ENCODE results near the gene PMIS2.
"Not testable (repeated sequence)": the region's sequence is repeated elsewhere in the genome, so short reads cannot be mapped to it uniquely, and the experiment has no call there.

Gene PMIS2

DNA sequence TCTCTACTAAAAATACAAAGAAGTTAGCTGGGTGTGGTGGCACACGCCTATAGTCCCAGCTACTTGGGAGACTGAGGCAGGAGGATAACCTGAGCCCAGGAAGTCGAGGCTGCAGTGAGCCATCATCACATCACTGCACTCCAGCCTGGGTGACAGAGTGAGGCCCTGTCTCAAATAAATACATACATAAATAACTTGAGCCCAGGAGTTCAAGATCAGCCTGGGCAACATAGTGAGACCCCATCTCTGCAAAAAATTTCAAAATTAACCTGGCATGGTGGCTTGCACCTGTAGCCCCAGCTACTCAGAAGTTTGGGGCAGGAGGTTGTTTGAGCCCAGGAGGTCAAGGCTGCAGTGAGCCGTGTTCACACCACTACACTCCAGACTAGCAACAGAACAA, 9.1 kb downstream of the PMIS2 start:
- DNase-seq, result not testable (repeated sequence)

DNA sequence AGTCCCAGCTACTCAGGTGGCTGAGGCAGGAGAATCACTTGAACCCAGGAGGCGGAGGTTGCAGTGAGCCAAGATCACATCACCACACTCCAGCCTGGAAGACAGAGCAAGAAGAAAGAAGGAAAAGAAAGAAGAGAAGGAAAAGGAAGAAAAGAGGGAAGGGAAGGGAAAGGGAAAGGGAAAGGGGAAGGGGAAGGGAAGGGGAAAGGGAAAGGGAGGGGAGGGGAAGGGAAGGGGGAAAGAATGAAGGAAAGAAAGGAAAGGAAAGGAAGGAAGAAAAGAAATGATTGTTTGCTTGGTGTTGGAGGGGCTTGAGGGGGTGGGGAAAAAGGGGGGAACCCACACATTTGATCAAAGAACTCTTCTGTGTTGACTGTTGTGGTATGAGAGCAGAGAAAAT, 10.0 kb downstream of the PMIS2 start:
- no peak for DNase-seq

DNA sequence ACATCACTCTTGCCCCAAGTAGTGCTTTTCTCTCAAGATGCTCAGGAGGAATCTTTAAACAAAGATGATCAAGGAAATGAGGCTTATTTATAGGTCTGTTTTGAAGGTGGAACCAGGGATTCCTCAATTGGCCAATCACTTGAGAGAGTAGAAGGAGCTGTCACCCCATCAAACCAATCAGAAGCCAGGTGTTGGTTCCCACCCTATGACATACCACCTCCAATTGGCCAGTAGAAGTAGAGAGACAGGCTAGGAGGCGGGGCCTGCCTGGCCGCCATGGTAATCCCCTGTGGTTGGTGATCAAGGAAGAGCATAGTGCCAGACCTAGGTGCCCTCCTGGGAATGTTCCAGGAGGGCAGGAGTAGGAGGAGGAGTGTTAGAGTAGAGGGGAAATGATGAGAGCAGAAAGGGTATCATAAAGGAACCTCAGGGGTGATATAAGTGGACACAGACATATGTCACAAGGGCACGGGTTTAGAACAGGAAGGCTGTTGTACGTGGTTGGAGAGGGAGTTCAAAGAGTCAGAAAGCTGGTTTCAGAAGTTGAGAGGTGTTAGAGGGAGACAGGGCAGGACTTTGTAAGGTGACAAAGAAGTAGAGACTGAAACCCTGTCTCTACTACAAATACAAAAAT, 10.5 kb downstream of the PMIS2 start:
- no peak for DNase-seq

DNA sequence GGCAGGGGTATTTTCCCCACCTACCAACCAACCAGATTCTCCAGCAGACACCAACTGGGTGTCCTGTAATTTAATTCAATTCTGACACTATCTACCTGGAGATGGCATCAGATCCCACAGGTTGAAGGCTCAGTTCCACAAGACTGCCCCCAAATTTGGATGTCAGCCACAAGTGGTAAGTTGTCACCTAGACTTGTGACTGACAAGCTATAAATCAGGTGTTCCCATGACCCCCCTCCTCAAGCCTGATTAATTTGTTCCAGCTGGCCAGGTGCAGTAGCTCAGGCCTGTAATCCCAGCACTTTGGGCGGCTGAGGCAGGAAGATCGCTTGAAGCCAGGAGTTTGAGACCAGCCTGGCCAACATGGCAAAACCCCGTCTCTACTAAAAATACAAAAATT, 16.0 kb downstream of the PMIS2 start:
- no peak for DNase-seq

DNA sequence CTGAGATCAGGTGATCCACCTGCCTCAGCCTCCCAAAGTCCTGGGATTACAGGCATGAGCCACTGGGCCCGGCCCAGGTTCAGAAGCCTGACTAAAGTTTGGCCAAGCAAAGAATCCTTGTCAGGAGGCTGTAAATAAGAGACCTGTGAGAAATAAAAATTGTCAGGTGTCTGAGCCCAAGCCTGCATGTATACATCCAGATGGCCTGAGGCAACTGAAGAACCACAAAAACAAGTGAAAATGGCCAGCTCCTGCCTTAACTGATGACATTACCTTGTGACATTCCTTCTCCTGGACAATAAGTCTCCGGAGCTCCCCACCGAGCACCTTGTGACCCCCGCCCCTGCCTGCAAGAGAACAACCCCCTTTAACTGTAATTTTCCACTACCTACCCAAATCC, 18.5 kb downstream of the PMIS2 start:
- DNase-seq, result not testable (repeated sequence)

DNA sequence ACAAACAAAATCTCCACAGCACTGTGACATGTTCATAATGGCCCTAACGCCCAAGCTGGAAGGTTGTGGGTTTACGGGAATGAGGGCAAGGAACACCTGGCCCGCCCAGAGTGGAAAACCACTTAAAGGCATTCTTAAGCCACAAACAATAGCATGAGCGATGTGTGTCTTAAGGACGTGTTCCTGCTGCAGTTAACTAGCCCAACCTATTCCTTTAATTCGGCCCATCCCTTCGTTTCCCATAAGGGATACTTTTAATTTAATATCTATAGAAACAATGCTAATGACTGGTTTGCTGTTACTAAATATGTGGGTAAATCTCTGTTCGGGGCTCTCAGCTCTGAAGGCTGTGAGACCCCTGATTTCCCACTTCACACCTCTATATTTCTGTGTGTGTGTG, 21.2 kb downstream of the PMIS2 start:
- DNase-seq, result not testable (repeated sequence)

DNA sequence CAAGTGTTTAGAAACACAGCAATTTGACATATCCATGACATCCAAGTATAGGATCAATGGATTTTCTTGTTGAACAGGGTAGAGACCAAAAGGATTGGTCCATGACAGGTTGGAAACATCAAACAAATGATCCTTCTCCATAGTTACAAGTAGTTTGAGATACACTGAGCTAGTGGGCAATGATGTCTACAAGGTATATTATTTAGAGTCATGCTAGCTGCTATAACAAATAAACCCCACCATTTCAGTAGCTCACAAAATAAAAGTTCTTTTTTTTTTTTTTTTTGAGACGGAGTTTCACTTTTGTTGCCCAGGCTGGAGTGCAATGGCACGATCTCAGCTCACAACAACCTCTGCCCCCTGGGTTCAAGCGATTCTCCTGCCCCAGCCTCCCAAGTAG, 21.7 kb downstream of the PMIS2 start:
- DNase-seq, result no peak

DNA sequence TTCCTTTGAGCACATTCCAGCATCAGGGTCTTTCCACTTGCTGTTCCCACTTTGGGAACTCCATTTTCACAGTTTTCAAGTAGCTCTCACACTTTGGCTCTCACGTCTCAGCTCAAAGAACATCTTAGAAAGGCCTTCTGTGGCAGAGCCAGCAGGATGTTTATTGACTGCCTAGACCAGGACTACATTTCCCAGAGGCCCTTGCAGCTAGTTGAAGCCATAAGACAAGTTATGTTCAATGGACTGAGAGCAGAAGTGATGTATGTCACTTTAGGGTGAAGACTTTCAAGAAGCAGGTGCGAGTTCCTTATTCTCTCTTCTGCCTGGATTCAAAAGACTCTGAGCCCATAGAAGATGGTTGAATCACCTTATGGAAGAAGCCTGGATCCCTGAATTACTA, 22.3 kb downstream of the PMIS2 start:
- DNase-seq, result no peak

DNA sequence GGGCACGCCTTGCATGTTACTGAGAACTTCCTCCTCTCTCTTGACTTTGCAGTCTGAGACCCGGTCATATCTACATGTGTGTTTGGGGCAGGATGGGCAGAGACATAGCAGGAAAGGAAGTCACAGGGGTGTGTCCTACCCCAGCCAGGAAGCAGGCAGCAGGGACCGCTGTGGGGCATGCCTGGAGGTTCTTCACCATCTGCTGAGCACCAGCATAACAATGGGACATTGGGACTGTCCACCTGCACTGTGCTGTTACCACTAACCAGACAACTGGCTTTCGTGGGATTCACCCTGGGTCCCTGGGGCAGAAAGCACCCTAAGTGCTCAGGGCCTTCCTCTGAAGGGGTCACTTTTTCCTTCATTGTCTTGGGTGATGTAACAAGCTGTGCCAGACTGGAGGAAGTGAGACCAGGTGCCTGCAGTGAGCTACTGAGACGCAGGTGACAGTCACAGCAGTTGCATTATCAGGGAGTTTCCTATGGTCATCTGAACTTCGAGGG, 23.9 kb downstream of the PMIS2 start:
- DNase-seq, result peak; percentile 15

DNA sequence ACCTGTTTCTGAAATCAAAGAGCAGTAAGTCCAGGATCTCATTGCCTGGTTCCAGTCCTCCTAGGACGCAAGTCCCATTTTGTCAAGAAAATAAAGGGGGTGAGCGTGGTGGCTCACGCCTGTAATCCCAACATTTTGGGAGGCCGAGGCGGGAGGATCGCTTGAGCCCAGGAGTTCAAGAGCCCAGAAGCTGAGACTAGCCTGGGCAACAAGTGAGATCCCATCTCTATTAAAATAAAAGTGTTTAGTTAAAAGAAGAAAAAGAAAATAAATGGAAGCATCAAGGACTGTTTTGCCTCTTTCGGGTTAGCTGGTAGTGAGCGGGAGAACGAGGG, 26.2 kb downstream of the PMIS2 start:
- DNase-seq, result no peak

DNA sequence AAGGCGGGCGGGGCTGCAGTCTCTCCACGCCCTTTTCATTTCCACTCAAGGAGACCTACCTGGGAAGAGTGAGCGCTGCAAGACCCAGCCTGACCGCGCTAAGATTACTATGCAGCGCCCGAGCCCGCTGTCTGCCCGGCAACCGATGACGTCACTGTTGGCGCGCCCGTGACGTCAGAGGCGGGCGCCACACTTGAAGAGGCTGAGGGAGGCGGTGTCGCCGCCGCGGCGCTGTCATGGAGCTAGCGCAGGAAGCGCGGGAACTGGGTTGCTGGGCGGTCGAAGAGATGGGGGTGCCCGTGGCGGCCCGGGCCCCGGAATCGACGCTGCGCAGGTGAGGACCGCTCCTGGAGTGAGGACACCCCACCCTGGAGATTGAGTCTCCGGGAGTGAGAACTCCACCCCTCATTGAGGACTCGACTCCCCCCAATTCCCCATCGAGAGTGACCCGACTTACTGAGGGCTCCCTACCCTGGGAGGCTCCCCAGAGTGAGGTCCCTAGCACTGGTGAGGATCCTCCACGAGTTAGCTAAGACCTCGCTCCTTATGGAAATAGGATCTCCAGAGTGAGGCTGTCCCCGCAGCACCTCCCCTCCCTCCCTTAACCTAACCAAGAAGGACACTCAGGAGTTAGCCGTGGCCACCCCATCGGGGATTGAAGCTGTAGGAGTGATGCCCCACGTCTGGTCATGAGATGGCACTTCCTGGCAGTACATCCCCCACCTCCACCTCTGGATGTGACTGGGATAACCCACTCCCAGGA, 26.8 kb downstream of the PMIS2 start, which contains the start of gene HAUS5:
HAUS5 (plus strand) TSS at position 177 of the 763 bp plus-strand sequence; CDS start at position 237, 60 bp downstream.
- peak; percentile 94 for DNase-seq

DNA sequence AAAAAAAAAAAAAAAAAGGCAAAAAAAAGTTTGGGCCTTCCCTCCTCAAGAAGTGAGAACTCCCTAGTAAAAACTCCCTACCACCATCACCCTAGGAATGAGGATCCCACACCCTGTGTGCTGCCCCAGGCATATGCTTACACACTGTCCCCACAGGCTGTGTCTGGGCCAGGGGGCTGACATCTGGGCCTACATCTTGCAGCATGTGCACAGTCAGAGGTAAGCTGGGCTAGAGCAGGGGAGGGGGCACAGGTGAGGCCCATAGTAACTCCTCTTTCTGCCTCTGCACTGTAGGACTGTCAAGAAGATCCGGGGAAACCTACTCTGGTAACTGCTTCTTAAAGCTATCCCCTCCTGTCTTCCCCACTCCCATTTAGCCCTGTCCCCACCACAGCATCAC, 27.6 kb downstream of the PMIS2 start:
- DNase-seq, result no peak

DNA sequence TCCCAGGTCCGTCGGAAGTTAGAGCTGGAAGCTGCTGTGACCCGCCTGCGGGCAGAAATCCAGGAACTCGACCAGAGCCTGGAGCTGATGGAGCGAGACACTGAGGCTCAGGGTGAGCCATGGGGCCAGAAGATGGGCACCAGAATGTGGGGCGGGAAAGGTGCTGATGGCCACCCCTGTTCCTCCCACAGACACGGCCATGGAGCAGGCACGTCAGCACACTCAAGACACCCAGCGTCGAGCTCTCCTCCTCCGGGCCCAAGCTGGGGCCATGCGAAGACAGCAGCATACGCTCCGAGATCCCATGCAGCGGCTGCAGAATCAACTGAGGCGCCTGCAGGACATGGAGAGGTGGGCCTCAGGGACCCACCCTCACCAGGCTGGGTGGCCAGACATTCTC, 29.1 kb downstream of the PMIS2 start:
- no peak for DNase-seq

DNA sequence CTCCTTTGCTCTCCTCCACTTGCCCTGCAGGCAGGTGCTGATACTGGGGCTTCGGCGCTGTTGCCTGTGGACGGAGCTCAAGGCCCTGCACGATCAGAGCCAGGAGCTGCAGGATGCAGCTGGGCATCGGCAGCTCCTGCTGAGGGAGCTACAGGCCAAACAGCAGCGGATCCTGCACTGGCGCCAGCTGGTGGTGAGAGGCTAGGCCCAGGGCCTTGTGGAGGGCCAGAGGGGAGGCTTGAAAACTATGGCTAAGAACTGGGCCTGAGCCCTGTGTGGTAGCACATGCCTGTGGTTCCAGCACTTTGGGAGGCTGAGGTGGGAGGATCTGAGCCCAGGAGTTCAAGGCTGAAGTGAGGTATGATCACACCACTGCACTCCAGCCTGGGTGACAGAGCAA, 32.9 kb downstream of the PMIS2 start:
- DNase-seq, result no peak

DNA sequence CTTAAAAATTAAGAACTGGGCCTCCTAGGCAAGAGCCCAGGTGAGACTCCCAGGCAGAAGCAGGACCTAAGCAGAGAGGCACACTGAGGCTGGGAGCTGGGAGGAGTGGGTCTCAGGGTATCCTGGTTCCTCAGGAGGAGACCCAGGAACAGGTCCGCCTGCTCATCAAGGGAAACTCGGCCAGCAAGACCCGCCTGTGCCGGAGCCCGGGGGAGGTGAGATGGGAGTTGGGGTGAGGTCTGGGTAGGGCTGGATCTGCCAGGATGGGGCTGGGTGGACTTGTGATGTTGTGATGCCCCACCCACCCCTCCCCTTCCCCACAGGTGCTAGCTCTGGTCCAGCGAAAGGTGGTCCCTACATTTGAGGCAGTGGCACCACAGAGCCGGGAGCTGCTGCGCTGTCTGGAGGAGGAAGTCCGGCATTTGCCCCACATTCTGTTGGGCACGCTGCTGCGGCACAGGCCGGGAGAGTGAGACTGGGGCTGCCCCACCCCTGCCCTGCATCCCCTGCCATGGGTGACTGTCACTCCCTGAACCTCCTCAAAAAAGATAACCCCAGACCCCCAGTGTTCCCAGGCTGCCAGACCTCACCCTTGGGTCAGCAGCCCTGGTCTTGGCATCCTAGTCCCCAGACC, 33.4 kb downstream of the PMIS2 start:
- DNase-seq, result no peak

DNA sequence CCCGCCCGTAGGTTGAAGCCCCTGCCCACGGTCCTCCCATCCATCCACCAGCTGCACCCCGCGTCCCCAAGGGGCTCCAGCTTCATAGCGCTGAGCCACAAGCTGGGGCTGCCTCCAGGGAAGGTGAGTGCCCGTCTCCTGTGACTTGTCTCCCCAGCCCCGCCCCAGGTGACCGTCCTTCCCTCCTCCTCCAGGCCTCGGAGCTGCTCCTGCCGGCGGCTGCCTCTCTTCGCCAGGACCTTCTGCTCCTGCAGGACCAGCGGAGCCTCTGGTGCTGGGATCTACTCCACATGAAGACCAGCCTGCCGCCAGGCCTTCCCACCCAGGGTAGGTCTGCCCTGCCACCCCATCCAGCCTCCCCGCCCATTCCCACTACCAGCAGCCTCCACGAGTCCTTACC, 34.0 kb downstream of the PMIS2 start:
- DNase-seq, result no peak

DNA sequence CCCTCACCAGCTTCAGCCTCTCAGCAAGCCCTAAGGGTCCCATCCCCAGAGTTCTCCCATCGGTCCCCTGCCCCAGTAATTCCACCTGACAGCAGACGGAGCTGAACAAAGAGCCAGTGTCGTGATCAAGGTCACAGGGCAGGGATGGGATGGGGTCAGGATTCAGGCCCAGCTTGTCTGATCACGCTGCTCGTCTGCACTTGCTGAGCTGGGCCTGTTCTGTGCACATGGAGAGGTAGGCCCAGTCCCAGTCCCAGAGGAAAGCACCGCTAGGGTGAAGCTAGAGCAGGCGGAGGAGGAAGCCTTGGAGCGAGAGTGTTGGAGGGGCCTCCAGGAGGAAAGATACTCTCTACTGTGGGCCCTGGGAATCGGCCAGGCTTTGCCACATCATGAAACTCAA, 35.7 kb downstream of the PMIS2 start:
- no peak for DNase-seq

DNA sequence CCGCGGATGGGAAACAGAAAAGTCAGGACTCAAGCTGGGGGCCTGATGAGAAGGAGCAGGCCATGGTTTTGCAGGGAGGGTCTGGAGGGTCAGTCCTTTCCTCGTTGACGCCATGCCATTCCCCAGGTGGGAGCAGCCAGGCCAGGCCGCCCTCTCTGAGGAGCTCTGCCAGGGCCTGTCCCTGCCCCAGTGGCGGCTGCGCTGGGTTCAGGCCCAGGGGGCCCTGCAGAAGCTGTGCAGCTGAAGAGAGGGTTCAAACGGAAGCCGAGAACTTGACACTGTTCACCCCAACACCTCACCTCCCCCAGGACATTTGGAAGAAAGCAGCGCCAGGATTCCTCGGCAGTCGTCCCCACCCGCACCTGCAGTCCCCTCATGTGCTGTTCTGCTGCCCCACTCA, 36.8 kb downstream of the PMIS2 start:
- no peak for DNase-seq

DNA sequence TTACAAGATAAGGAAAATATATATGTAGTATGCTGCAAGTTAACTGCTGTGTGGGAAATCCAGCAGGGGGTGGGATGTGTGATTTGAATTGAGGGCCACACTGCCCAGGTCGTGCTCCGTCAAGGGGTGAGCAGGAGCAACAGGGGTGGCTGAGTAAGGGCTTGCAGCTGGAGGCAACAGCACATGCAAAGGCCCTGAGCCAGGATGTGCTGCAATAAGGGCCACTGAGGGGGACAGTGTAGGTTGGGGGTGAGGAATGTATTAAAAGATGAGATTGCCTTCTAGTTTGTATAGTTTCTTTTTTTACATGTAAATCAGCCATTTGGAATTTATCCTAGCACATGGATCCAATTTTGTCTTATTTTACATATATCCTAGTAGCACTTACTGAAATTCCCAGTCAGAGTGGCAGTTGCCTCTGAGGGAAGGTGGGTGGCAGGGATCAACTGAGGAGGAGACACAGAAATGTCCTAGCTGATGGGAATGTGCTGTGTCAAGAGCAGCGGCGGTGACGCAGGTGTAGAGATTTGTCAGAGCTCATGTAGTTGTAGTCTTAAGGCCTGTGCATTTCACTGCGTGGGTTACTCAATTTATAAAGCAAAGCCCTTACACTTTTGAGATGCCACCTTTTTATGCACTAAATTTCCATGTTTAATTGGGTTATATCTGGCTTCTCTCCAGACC, 37.5 kb downstream of the PMIS2 start:
- no peak for DNase-seq

DNA sequence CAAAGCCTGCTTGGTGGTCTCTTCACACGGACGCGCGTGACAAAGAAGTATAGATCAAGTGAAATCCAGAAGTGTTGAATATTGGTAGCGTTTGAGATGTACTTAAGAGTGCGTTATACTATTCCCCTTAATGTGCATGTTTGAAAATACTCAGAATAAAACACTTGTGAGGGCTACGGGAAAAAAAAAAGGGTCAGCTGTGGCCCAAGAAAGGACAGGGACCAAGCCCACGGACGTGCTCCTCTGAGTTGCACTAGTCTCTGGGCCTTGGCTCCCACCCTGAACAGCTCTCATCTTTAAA, 42.2 kb downstream of the PMIS2 start:
- DNase-seq, result no peak

DNA sequence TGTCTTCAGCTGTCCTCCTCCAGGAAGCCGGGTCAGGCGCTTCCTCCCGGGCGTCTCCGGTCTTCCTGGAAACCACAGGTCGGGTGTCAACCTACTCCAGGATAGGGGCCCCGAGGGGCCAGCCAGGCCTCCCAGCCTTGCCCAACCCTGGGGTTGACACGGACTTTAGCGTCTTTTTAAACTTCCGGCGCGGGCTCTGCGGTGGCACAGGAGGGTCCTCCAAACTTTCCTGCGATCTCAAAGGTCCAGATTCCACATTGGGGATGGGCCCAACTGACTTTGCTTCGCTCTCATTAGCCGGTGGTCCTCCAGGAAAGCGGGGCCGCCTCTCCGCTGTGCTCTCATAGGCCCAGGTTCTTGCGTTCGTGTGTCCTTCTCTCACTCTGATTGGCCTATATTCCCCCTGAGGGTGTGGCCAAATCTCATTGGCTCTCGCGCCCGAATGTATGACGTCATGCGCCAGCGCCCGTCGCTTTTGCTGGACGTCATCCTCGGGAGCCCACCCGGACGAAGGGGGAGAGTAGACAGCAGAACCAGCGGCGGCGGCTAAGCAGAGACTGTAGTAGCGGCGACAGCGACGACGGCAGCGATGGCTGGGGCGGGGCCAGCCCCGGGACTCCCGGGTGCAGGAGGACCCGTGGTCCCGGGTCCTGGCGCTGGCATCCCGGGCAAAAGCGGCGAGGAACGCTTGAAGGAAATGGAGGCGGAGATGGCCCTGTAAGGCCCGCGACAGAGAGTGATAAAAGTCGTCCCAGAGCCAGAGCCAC, 42.8 kb downstream of the PMIS2 start, which contains the start of gene RBM42:
RBM42 (plus strand) TSS at position 472 of the 767 bp plus-strand sequence; CDS start at position 590, 118 bp downstream.
- peak; percentile 97 for DNase-seq

DNA sequence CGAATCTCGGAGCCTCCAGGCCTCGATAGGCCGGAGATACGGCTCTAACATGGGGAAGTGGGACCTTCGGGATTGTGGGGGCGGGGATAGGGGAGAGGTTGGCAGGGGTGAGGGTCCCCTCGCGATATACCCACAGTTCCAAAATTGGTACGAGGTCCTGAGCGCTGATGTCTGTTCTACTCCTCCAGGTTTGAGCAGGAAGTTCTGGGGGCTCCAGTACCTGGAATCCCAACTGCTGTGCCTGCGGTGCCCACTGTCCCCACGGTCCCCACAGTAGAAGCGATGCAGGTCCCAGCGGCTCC, 43.3 kb downstream of the PMIS2 start:
- DNase-seq, result no peak

Data from stimulated activated CD4-positive, alpha-beta T cell treated with anti-CD3 and anti-CD28 coated beads, Interleukin-4, amount 100 ng/mL, for 24 hours (primary cell).